GM19043 (cell line): ENCODE data around the gene KRT81.
A peak's percentile ranks its signal among the peaks of the same experiment; 100 is the strongest.
"Not testable (repeated sequence)": the region's sequence is repeated elsewhere in the genome, so short reads cannot be mapped to it uniquely, and the experiment has no call there.

ENCODE experiments used
- ATAC-seq: cut with Tn5 transposase; IDR thresholded peaks from one replicate; pipeline ENCODE4 v1.9.1; 2021; ENCODE audit warnings: low read depth; ENCODE audit not compliant: unreplicated experiment

The KRT81 gene

GRCh38 chr12:52245259-52245961, 45.9 kb downstream of the KRT81 start:
- ATAC-seq: no peak

- ATAC-seq: no peak
Measured at GRCh38 chr12:52244615-52244994, 46.7 kb downstream of the KRT81 start.

DNA sequence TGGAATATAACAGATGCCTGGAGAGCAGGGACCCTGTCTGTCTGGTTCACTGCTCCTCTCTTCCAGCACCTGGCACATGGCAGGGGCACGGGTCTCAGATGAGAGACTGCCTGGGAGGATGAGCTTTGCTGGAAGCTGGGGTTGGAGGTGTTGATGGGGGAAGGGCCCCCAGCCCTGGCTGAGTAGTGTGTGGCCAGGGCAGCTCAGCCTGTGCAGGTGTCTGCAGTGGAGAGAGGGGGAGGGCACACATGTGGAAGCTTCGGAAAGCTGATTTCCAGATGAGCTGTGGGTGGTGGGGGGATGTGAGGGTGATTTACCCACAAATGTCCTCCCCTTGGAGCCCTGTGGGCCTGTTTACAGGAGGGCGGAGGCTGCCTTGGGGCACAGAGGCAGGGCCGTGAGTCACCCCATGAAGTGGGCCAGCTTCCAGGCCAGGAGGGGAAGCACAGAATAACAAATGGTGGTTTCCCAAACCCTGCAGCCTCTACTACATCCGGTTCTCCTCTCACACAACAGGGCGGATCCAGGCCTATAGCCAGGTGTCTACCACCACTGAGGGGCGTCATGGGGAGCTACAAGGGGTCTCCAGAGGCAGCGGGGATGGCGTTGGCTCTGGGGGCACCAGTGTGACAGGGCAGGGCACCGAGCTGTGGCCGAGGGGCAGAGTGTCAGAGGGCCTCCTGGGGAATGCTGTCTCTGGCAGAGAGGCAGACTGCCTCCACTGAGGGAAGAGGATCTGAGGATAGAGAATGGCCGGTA, 47.3 kb downstream of the KRT81 start:
- peak; percentile 93 for ATAC-seq

DNA sequence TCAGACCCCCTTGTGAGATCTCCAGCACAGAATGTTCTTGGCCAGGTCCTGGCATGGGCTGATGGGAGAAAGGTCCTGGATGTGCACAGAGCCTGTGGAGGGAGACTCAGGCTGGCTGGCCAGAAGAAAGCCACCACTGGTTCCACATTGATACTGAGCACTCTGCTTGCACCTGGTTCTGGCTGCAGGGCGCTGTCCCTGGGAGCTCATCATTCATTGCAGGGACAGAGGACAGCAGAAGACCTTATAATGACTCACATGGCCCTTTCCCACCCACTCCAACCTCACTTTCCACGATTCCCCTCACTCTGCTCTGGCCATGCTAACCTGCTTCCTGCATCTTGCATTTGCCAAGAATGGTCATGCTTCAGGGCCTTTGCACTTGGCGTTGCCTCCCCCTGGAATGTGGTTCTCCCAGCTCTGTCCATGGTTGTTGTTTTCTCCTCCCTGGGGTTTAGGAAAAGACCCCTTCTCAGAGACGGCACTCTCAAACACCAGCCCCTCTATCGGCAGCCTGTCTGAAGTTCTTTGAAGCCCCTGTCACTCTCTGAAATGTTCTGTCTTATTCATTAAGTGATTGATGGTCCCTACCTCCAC, 48.0 kb downstream of the KRT81 start:
- ATAC-seq: no peak

GRCh38 chr12:52242442-52243258, 48.7 kb downstream of the KRT81 start:
- ATAC-seq: no peak

DNA sequence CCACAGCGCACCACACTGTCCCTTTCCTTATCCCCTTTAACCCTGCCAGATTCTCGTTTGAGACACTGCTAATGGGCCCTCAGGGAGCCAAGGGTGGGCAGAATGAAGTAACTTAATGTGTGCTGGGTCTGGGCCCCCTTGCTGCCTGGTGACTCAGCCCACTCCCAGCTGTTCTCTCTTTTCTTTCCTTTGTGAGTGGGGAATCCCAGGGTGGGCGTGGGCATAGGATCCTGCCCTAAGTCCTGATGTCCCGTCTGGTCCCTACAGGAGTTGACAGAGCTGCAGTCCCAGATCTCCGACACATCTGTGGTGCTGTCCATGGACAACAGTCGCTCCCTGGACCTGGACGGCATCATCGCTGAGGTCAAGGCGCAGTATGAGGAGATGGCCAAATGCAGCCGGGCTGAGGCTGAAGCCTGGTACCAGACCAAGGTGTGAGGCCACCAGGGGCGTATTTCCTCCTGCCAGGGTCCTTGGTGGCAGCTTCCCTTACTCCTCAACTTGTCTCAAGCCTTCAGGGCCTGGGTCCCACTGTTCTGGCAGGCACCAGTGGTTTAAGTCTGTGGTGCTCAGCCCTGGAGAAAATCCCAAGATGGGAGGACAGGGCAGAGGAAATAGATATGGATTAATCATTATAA, 50.0 kb downstream of the KRT81 start:
- ATAC-seq: no peak

GRCh38 chr12:52240247-52240646, 51.1 kb downstream of the KRT81 start:
- ATAC-seq: not testable (repeated sequence)

- ATAC-seq: no peak
Measured at GRCh38 chr12:52239767-52240166, 51.6 kb downstream of the KRT81 start.

GRCh38 chr12:52238916-52239646, 52.3 kb downstream of the KRT81 start:
- no peak for ATAC-seq

DNA sequence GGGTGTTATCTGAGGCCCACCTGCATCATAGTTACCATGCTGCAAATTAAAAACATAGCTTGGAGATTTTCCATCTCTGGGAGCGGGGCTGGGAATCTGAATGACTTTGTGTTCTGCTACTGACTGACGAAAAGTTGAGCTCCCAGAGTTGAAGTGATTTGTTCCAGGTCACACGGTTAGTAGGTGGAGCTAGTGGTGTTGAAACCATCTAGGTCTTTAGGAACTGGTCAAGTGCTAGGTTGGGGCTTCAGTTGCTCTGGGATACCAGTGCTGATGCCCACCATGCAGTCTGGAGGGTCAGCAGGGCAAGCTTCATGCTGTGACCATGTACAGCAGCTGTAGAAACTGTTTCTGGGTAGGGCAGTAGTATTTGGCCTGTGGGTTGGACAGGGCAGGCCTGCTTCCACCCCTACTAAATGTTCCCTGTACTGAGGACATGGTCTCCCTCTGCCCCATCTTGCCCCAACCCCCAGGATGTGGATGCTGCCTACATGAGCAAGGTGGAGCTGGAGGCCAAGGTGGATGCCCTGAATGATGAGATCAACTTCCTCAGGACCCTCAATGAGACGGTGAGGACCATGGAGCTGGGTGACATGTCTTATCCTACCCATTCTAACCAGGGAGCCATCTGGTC, 53.0 kb downstream of the KRT81 start:
- no peak for ATAC-seq

DNA sequence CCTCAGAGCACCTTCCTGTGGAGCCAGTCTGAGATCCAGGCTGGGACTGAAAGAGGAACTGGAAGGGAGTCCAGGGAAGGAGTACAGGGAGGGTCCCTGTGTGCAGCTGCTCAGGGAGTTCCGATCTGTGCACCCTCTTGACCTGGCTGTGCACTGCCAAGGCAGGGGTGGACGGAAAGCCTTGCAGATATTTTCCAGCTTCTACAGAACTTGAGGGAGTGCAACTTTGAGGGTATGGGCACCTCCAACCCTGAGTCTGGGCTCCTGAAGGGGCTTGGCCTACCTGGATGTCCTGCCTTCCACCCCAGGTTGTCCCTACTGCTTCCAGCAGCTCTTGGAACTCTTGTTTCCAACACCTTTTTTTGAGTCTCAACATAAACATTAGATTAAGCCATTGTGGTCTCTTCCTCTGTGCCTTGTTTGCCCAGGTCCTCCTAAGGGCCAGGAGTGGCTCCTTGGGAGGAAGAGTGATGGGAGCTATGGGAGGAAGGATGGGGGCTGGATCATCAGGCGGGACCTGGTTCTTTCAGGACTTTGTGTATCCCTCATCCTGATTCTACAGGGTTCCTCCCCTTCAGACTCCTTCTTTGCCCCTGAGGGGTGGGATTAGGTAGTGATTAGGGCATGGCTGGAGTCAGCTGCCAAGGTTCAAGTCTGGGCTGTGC, 54.8 kb downstream of the KRT81 start:
- ATAC-seq: no peak
